ENCODE measurements around the gene KCTD16. TPM values are rescaled to one million over a fixed set of nuclear protein-coding genes. Genes with fewer than 3 reads are reported as not detected.

KCTD16 gene
- total RNA-seq, 1 donor from 2014 or later: 5.6 TPM

- Mint-ChIP-seq H3K27ac (ENCODE audit: unreplicated experiment) (no peak overlapping the region), H3K36me3 (ENCODE audit: low read depth, unreplicated experiment) (no peaks in the 10 kb centered on the region), H3K9me3 (ENCODE audit: unreplicated experiment) (no peaks in the 10 kb centered on the region), H3K27me3 (ENCODE audit: low read depth, unreplicated experiment) (no peaks in the 10 kb centered on the region), H3K4me3 (ENCODE audit: unreplicated experiment) (no peak overlapping the region), H3K4me1 (ENCODE audit: low read depth, unreplicated experiment) (peaks cover 12% of the 10 kb centered on the region)
- H2AFZ ChIP-seq (ENCODE audit: low read depth, low read length): no peak overlapping the region
- no peak for TF ChIP-seq CTCF (IDR thresholded peaks at IDR 0.05; ENCODE audit: insufficient read depth, low read depth, low read length)
- TF ChIP-seq EZH2 (IDR thresholded peaks at IDR 0.05; ENCODE audit: insufficient read depth, low read length): no peak
- no peaks in the 10 kb centered on the region for H3K36me3 ChIP-seq (ENCODE audit: insufficient read depth, low read length)
- no peak overlapping the region for H3K4me3 ChIP-seq (ENCODE audit: insufficient read depth, low read depth, low read length)
- H3K9me3 ChIP-seq (ENCODE audit: insufficient read depth, low read depth, low read length): no peaks in the 10 kb centered on the region
- H3K27ac ChIP-seq (ENCODE audit: low read depth, low read length): no peak overlapping the region
- no peaks in the 10 kb centered on the region for H4K20me1 ChIP-seq (ENCODE audit: insufficient read depth, low read length)
- H3K27me3 ChIP-seq (ENCODE audit: insufficient read depth, low read length): no peaks in the 10 kb centered on the region
- DNase-seq (ENCODE audit: low read depth) (no peak), FAIRE-seq (no peak)
- H3K79me2 ChIP-seq (ENCODE audit: insufficient read depth, low read length): no peaks in the 10 kb centered on the region
- H3K4me1 ChIP-seq (ENCODE audit: insufficient read depth, low read length): no peaks in the 10 kb centered on the region
- H3K4me2 ChIP-seq (ENCODE audit: low read length): no peak overlapping the region
- H3K9ac ChIP-seq (ENCODE audit: low read length): no peak overlapping the region
These were observed 198.3 kb downstream of the KCTD16 start for GRCh38 chr5:144369006-144369405.

- H3K27ac Mint-ChIP-seq (ENCODE audit: unreplicated experiment): no peak overlapping the region
- no peaks in the 10 kb centered on the region for H3K9me3 ChIP-seq (ENCODE audit: insufficient read depth, low read depth, low read length)
- H3K27ac ChIP-seq (ENCODE audit: low read depth, low read length): no peak overlapping the region
- H3K4me1 Mint-ChIP-seq (ENCODE audit: low read depth, unreplicated experiment): peaks cover 12% of the 10 kb centered on the region
- no peaks in the 10 kb centered on the region for H4K20me1 ChIP-seq (ENCODE audit: insufficient read depth, low read length)
- H3K27me3 ChIP-seq (ENCODE audit: insufficient read depth, low read length): no peaks in the 10 kb centered on the region
- no peaks in the 10 kb centered on the region for H3K4me1 ChIP-seq (ENCODE audit: insufficient read depth, low read length)
- DNase-seq (ENCODE audit: low read depth) (no peak), FAIRE-seq (no peak)
- H3K9ac ChIP-seq (ENCODE audit: low read length): no peak overlapping the region
- H2AFZ ChIP-seq (ENCODE audit: low read depth, low read length): no peak overlapping the region
- H3K36me3 ChIP-seq (ENCODE audit: insufficient read depth, low read length): no peaks in the 10 kb centered on the region
- no peak overlapping the region for H3K4me3 ChIP-seq (ENCODE audit: insufficient read depth, low read depth, low read length)
- no peaks in the 10 kb centered on the region for H3K27me3 Mint-ChIP-seq (ENCODE audit: low read depth, unreplicated experiment)
- no peak overlapping the region for H3K4me2 ChIP-seq (ENCODE audit: low read length)
- H3K36me3 Mint-ChIP-seq (ENCODE audit: low read depth, unreplicated experiment): no peaks in the 10 kb centered on the region
- no peaks in the 10 kb centered on the region for H3K9me3 Mint-ChIP-seq (ENCODE audit: unreplicated experiment)
- no peaks in the 10 kb centered on the region for H3K79me2 ChIP-seq (ENCODE audit: insufficient read depth, low read length)
- TF ChIP-seq CTCF (IDR thresholded peaks at IDR 0.05; ENCODE audit: insufficient read depth, low read depth, low read length): no peak
- TF ChIP-seq EZH2 (IDR thresholded peaks at IDR 0.05; ENCODE audit: insufficient read depth, low read length): no peak
- no peak overlapping the region for H3K4me3 Mint-ChIP-seq (ENCODE audit: unreplicated experiment)
These were observed 199.6 kb downstream of the KCTD16 start for GRCh38 chr5:144370273-144370672.

- no peak overlapping the region for H3K4me3 ChIP-seq (ENCODE audit: insufficient read depth, low read depth, low read length)
- H3K9ac ChIP-seq (ENCODE audit: low read length): no peak overlapping the region
- no peaks in the 10 kb centered on the region for H3K79me2 ChIP-seq (ENCODE audit: insufficient read depth, low read length)
- Mint-ChIP-seq H3K4me1 (ENCODE audit: low read depth, unreplicated experiment) (no peaks in the 10 kb centered on the region), H3K36me3 (ENCODE audit: low read depth, unreplicated experiment) (no peaks in the 10 kb centered on the region), H3K9me3 (ENCODE audit: unreplicated experiment) (no peaks in the 10 kb centered on the region), H3K27ac (ENCODE audit: unreplicated experiment) (no peak overlapping the region), H3K27me3 (ENCODE audit: low read depth, unreplicated experiment) (no peaks in the 10 kb centered on the region), H3K4me3 (ENCODE audit: unreplicated experiment) (no peak overlapping the region)
- DNase-seq (ENCODE audit: low read depth): no peak
- no peak overlapping the region for H2AFZ ChIP-seq (ENCODE audit: low read depth, low read length)
- no peaks in the 10 kb centered on the region for H4K20me1 ChIP-seq (ENCODE audit: insufficient read depth, low read length)
- TF ChIP-seq EZH2 (IDR thresholded peaks at IDR 0.05; ENCODE audit: insufficient read depth, low read length) (no peak), CTCF (IDR thresholded peaks at IDR 0.05; ENCODE audit: insufficient read depth, low read depth, low read length) (no peak)
- no peaks in the 10 kb centered on the region for H3K4me1 ChIP-seq (ENCODE audit: insufficient read depth, low read length)
- no peak overlapping the region for H3K27ac ChIP-seq (ENCODE audit: low read depth, low read length)
- FAIRE-seq: no peak
- H3K36me3 ChIP-seq (ENCODE audit: insufficient read depth, low read length): no peaks in the 10 kb centered on the region
- no peaks in the 10 kb centered on the region for H3K9me3 ChIP-seq (ENCODE audit: insufficient read depth, low read depth, low read length)
- no peaks in the 10 kb centered on the region for H3K27me3 ChIP-seq (ENCODE audit: insufficient read depth, low read length)
- no peak overlapping the region for H3K4me2 ChIP-seq (ENCODE audit: low read length)
These were observed 204.0 kb downstream of the KCTD16 start for GRCh38 chr5:144374637-144375036.
